Tibial artery (tissue), 4 donors: ENCODE results near the gene AP2A2.

Experiments used
- DNase-seq, 2 donors: peaks; one replicate each; pipeline ENCODE4 v3.0.0-alpha.2; 2019
- H3K27ac ChIP-seq, 2 donors: fragments of 200-600 bp; sonication (generic) in 1 of 2; 1 replicate in 1 of 2; 2 replicates in 1 of 2; pipeline ENCODE4 v1.5.1; 2018 to 2019; ENCODE audit warnings: mild to moderate bottlenecking in 1 of 2
- H3K27me3 ChIP-seq, 2 donors: fragments of 200-600 bp; sonication (generic) in 1 of 2; one replicate each; pipeline versions ENCODE4 v1.5.1 to v1.6.0; 2016 to 2019
- H3K36me3 ChIP-seq, 3 donors: fragments of 200-600 bp; sonication (generic) in 2 of 3; one replicate each; pipeline ENCODE4 v1.5.1; 2016 to 2019; ENCODE audit warnings: mild to moderate bottlenecking in 2 of 3
- H3K4me1 ChIP-seq, 4 donors: fragments of 200-600 bp; sonication (generic) in 2 of 4; 1 replicate in 3 of 4; 2 replicates in 1 of 4; pipeline ENCODE4 v1.5.1; 2016 to 2019
- H3K4me3 ChIP-seq, 2 donors: fragments of 200-600 bp; sonication (generic) in 1 of 2; 1 replicate in 1 of 2; 2 replicates in 1 of 2; pipeline ENCODE4 v1.5.1; 2018 to 2019; ENCODE audit warnings: mild to moderate bottlenecking in 2 of 2
- H3K9me3 ChIP-seq, 3 donors: fragments of 200-600 bp; sonication (generic) in 1 of 3; one replicate each; pipeline ENCODE4 v1.5.1; 2016 to 2019
- intact Hi-C: fragments of 100-400 bp; cut with DNase I; formaldehyde crosslinking; loops from one replicate; pipeline ENCODE4 v1.15.0; 2023; ENCODE audit warnings: low total_unique reads
- TF ChIP-seq, protein P1 (sequence below), 2 experiments: fragments of 200-600 bp in 1 of 2; fragments of 450-650 bp in 1 of 2; IDR thresholded peaks; one replicate each; pipeline ENCODE4 v1.5.1; 2017 to 2019; ENCODE audit warnings: antibody characterized with exemption in 2 of 2, mild to moderate bottlenecking in 1 of 2, moderate library complexity in 1 of 2

Gene AP2A2

DNA sequence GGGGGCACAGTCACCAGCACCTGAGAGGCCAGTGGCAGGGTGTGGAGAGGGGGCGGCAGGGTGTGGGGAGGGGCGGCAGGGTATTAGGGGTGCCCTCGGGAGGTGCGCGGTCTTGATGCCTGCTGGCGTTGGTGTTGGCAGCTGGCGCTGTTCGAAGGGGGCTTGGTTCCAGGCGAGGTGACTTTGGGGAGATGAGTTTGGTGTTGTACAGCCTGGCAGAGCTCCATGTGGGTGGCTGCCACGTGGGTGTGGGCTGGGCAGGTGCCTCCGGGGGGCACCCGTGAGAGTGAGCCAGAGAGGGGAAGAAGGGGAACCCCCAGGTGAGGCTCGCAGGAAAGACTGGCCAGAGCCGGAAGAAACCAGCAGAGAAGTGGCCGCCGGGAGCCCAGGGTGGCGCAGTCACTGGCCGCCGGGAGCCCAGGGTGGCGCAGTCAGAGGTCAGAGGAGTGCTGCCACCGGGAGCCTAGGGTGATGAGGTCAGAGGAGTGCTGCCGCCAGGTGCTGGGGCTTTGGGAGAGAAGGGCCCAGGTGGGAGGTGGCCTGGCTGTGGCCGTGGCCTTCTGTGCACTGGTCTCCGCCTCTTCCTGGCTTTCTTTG lies 66.1 kb downstream of the AP2A2 start:
- TF ChIP-seq, protein P1, sequence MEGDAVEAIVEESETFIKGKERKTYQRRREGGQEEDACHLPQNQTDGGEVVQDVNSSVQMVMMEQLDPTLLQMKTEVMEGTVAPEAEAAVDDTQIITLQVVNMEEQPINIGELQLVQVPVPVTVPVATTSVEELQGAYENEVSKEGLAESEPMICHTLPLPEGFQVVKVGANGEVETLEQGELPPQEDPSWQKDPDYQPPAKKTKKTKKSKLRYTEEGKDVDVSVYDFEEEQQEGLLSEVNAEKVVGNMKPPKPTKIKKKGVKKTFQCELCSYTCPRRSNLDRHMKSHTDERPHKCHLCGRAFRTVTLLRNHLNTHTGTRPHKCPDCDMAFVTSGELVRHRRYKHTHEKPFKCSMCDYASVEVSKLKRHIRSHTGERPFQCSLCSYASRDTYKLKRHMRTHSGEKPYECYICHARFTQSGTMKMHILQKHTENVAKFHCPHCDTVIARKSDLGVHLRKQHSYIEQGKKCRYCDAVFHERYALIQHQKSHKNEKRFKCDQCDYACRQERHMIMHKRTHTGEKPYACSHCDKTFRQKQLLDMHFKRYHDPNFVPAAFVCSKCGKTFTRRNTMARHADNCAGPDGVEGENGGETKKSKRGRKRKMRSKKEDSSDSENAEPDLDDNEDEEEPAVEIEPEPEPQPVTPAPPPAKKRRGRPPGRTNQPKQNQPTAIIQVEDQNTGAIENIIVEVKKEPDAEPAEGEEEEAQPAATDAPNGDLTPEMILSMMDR (IDR thresholded peaks at IDR 0.05), result no peak
- Histone ChIP-seq H3K4me3 (no peak overlapping the region), H3K27me3 (no peaks in the 10 kb centered on the region), H3K9me3 (no peaks in the 10 kb centered on the region), H3K4me1 (no peaks in the 10 kb centered on the region), H3K36me3 (peaks cover 64 to 98% (median 82%) of the 10 kb centered on the region in 3 donors), H3K27ac (no peak overlapping the region)
- intact Hi-C loops, result no loop called here
- DNase-seq, result no peak

DNA sequence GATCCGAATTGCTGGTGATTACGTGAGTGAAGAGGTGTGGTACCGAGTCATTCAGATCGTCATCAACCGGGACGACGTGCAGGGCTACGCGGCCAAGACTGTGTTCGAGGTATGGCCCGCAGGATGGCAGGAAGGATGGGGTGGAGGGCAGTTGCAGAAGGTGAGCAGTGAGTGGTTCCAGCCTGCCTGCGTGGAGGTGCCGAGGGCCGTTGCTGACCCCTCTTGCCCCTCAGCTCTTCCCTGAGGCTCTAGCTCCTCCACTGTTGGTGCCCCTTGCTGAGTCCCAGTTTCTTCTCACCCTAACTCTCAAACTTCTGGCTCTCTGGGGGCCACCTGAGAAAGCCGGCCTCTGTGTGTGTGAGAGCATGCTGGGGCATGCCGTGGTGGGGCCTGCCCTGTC lies 66.9 kb downstream of the AP2A2 start:
- Histone ChIP-seq H3K4me3 (no peak overlapping the region), H3K4me1 (no peaks in the 10 kb centered on the region), H3K27me3 (no peaks in the 10 kb centered on the region), H3K27ac (no peak overlapping the region), H3K9me3 (no peaks in the 10 kb centered on the region), H3K36me3 (peaks cover 57 to 97% (median 79%) of the 10 kb centered on the region in 3 donors)
- TF ChIP-seq, protein P1 (IDR thresholded peaks at IDR 0.05), result no peak
- no peak for DNase-seq
- intact Hi-C loops, result no loop called here

DNA sequence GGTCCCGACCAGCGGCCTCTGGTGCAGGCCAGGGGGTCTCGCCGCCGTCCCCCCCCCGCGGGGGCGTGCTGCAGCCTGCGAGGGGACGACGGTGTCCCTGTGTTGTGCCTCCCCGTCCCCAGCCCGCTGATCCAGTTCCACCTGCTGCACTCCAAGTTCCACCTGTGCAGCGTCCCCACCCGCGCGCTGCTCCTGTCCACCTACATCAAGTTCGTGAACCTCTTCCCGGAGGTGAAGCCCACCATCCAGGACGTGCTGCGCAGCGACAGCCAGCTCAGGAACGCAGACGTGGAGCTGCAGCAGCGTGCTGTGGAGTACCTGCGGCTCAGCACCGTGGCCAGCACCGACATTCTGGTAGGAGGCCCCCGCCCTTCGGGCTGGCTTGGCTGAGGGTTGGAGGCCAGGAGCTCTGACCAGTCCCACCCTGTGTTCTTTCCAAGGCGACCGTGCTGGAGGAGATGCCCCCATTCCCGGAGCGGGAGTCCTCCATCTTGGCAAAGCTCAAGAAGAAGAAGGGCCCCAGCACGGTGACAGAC lies 68.0 kb downstream of the AP2A2 start:
- no peak overlapping the region for H3K4me3 ChIP-seq
- DNase-seq, result no peak
- no peaks in the 10 kb centered on the region for H3K9me3 ChIP-seq
- intact Hi-C loops, result no loop called here
- peaks cover 48 to 95% (median 67%) of the 10 kb centered on the region in 3 donors for H3K36me3 ChIP-seq
- H3K4me1 ChIP-seq, result no peaks in the 10 kb centered on the region
- TF ChIP-seq, protein P1 (IDR thresholded peaks at IDR 0.05), result no peak
- H3K27ac ChIP-seq, result no peak overlapping the region
- no peaks in the 10 kb centered on the region for H3K27me3 ChIP-seq

DNA sequence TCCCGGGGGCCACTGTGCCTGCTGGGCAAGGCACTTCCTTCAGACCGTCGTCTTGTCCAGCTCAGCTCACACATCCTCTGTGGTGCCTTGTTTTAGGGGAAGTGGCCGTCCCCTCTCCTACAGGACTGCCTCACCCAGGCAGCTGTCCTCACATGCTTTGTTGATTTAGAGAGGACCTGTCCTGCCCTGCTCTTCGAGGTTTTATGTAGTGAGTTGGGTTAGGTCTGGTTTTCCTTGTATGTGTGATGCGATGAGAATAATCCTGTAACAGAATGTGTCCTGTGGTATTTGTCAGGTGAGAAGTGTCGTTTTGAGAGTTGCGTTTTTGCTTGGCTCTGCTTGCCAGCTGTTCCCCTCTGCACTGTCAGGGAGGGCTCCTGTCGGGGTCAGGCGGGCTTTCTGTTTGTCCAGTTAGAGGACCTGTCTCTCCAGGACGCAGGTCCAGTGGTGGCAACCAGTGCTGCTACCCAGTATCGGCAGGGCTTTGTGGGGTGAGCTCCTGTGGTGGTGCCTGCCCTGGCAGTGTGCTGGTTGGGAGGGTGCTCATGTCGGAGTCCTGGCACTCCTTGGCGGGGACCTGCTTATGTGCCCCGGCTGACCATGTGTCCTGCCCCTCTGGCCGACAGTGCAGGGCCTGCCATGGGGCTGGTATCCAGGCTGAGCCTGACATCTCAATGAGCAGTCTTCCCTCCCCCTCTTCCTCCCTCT lies 69.5 kb downstream of the AP2A2 start:
- DNase-seq, result no peak
- TF ChIP-seq, protein P1 (IDR thresholded peaks at IDR 0.05), result no peak
- H3K4me1 ChIP-seq, result no peaks in the 10 kb centered on the region
- H3K36me3 ChIP-seq, result peaks cover 39 to 90% (median 57%) of the 10 kb centered on the region in 3 donors
- H3K4me3 ChIP-seq, result no peak overlapping the region
- intact Hi-C loops, result no loop called here
- no peaks in the 10 kb centered on the region for H3K9me3 ChIP-seq
- no peaks in the 10 kb centered on the region for H3K27me3 ChIP-seq
- H3K27ac ChIP-seq, result no peak overlapping the region

DNA sequence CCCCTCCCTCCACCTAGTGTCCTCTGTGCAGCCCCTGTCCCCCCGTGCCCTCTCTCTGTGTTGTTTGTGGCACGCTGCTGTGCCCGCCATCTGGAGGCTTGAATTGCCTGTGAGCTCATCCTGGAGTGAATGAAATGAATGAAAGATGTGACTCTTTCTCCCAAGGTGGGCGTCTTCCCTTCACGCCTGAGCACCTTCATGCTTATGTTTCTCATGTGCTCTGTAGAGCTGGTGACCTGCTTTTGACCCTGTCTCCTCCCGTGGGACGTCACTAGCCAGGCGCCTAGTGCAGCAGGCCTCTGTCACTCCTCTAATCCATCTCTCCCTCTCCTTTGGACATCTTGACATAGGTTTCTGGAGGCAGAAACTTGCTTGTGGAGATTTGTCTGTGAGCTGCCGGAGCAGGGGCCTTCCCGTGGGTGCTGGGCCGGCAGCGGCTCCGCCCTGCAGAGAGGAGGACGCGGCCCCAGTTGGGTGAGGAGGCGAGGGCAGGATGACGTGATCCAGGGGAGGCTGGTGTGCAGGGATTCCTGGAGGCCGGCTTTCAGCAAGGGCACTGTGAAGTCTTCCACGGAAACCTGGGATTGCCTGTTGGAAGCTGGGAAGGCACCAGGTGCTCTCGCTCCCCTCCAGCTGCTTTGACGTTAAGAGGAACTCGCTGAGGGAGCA lies 70.2 kb downstream of the AP2A2 start:
- H3K4me3 ChIP-seq, result no peak overlapping the region
- TF ChIP-seq, protein P1 (IDR thresholded peaks at IDR 0.05), result no peak
- H3K4me1 ChIP-seq, result no peaks in the 10 kb centered on the region
- peaks cover 45 to 90% (median 64%) of the 10 kb centered on the region in 3 donors for H3K36me3 ChIP-seq
- intact Hi-C loops, result no loop called here
- H3K27ac ChIP-seq, result no peak overlapping the region
- no peaks in the 10 kb centered on the region for H3K27me3 ChIP-seq
- DNase-seq, result no peak
- no peaks in the 10 kb centered on the region for H3K9me3 ChIP-seq
